Neural cell (in vitro differentiated cells): Measurements from ENCODE around the gene CEMIP2. TPM values are rescaled to one million over a fixed set of nuclear protein-coding genes. Genes with fewer than 3 reads are reported as not detected.

Source experiments
- H2AFZ ChIP-seq: fragments of 200-600, 300-800 bp; sonication (generic), shearing (Covaris generic); 2 replicates; pipeline ENCODE4 v1.6.0; 2014; ENCODE audit warnings: low read depth, mild to moderate bottlenecking, antibody characterized with exemption, low read length, moderate library complexity
- H3F3A ChIP-seq: fragments of 200-600 bp; shearing (Covaris generic); 2 replicates; pipeline ENCODE4 v1.6.1; 2016; ENCODE audit warnings: mild to moderate bottlenecking, moderate library complexity, mixed read lengths, antibody characterized with exemption, low read length; ENCODE audit not compliant: insufficient read depth, poor library complexity, severe bottlenecking
- H3K27ac ChIP-seq: fragments of 200-600, 300-800 bp; sonication (generic), shearing (Covaris generic); 2 replicates; pipeline ENCODE4 v1.5.1; 2014; ENCODE audit warnings: mild to moderate bottlenecking, low read length, moderate library complexity
- H3K27me3 ChIP-seq: fragments of 300-800, 200-600 bp; sonication (generic), shearing (Covaris generic); 2 replicates; pipeline ENCODE4 v1.6.0; 2014; ENCODE audit warnings: mild to moderate bottlenecking, low read depth, low read length, moderate library complexity; ENCODE audit not compliant: insufficient read depth
- H3K36me3 ChIP-seq: fragments of 300-800, 200-600 bp; sonication (generic), shearing (Covaris generic); 2 replicates; pipeline ENCODE4 v1.5.1; 2014; ENCODE audit warnings: mild to moderate bottlenecking, antibody characterized with exemption, low read length, moderate library complexity; ENCODE audit not compliant: insufficient read depth
- H3K4me2 ChIP-seq: fragments of 300-800, 200-600 bp; sonication (generic), shearing (Covaris generic); 2 replicates; pipeline ENCODE4 v1.6.0; 2014; ENCODE audit warnings: mild to moderate bottlenecking, low read length
- H3K4me3 ChIP-seq: fragments of 300-800, 200-600 bp; sonication (generic), shearing (Covaris generic); 2 replicates; pipeline ENCODE4 v1.5.1; 2014; ENCODE audit warnings: mild to moderate bottlenecking, low read length, moderate library complexity
- H3K79me2 ChIP-seq: fragments of 200-600 bp; shearing (Covaris generic); replicated peaks from 2 replicates; pipeline ENCODE4 v1.6.0; 2014; ENCODE audit warnings: mild to moderate bottlenecking, low read length, moderate library complexity; ENCODE audit not compliant: insufficient read depth
- H3K9ac ChIP-seq: fragments of 300-800, 200-600 bp; sonication (generic), shearing (Covaris generic); 2 replicates; pipeline ENCODE4 v1.6.1; 2016; ENCODE audit warnings: mild to moderate bottlenecking, low read length, mixed read lengths
- H3K9me2 ChIP-seq: fragments of 200-600 bp; shearing (Covaris generic); 2 replicates; pipeline ENCODE4 v1.6.1; 2016; ENCODE audit warnings: mild to moderate bottlenecking, low read length, mixed read lengths; ENCODE audit not compliant: insufficient read depth
- H3K9me3 ChIP-seq: fragments of 200-600, 300-800 bp; sonication (generic), shearing (Covaris generic); 2 replicates; pipeline ENCODE4 v1.6.1; 2016; ENCODE audit warnings: mild to moderate bottlenecking, mixed run types, low read length, moderate library complexity, mixed read lengths
- H4K20me1 ChIP-seq: fragments of 200-600 bp; shearing (Covaris generic); 2 replicates; pipeline ENCODE4 v1.6.1; 2016; ENCODE audit warnings: mild to moderate bottlenecking, mixed run types; ENCODE audit not compliant: insufficient read depth
- CTCF ChIP-seq: fragments of 450-650 bp; IDR thresholded peaks from 2 replicates; pipeline ENCODE4 v1.5.1; 2014; ENCODE audit warnings: antibody characterized with exemption, mild to moderate bottlenecking, moderate library complexity; ENCODE audit not compliant: poor library complexity, severe bottlenecking
- EP300 ChIP-seq: fragments of 450-650 bp; conservative IDR thresholded peaks from 2 replicates; pipeline ENCODE4 v1.6.1; 2014; ENCODE audit warnings: antibody characterized with exemption, mild to moderate bottlenecking, moderate library complexity; ENCODE audit not compliant: poor library complexity, severe bottlenecking
- EZH2 ChIP-seq: fragments of 200-600, 300-800 bp; shearing (Covaris generic), sonication (generic); IDR thresholded peaks from 2 replicates; pipeline ENCODE4 v1.6.1; 2014; ENCODE audit warnings: antibody characterized with exemption, low read length, borderline replicate concordance, mild to moderate bottlenecking; ENCODE audit not compliant: insufficient read depth, poor library complexity, severe bottlenecking
- MXI1 ChIP-seq: fragments of 450-650 bp; conservative IDR thresholded peaks from 2 replicates; pipeline ENCODE4 v1.6.1; 2014; ENCODE audit warnings: antibody characterized with exemption, mild to moderate bottlenecking; ENCODE audit not compliant: poor library complexity, severe bottlenecking
- POLR2AphosphoS5 ChIP-seq: IDR thresholded peaks from 2 replicates; pipeline ENCODE4 v1.6.1; 2012
- RAD21 ChIP-seq: fragments of 450-650 bp; conservative IDR thresholded peaks from 2 replicates; pipeline ENCODE4 v1.6.1; 2014; ENCODE audit warnings: antibody characterized with exemption, mild to moderate bottlenecking, moderate library complexity
- REST ChIP-seq: IDR thresholded peaks from 2 replicates; pipeline ENCODE4 v1.6.1; 2012; ENCODE audit warnings: borderline replicate concordance
- SMC3 ChIP-seq: fragments of 450-650 bp; conservative IDR thresholded peaks from 2 replicates; pipeline ENCODE4 v1.6.1; 2014; ENCODE audit warnings: antibody characterized with exemption, mild to moderate bottlenecking, moderate library complexity; ENCODE audit not compliant: poor library complexity
- TAF1 ChIP-seq: IDR thresholded peaks from 2 replicates; pipeline ENCODE4 v1.6.1; 2012; ENCODE audit warnings: low read depth
- polyA plus RNA-seq: library from polyadenylated mRNA; depleted of rRNA; stranded (reverse); fragments of >200 nt; gene quantifications from 2 replicates; pipeline ENCODE4 v1.2.3, GENCODE V29; 2014

Gene CEMIP2
- polyA plus RNA-seq, 1 donor from 2014 or later: 11.3 TPM

- H4K20me1 ChIP-seq: no peaks in the 10 kb centered on the region
- no peak overlapping the region for H3K9ac ChIP-seq
- H3K9me2 ChIP-seq: no peaks in the 10 kb centered on the region
- H2AFZ ChIP-seq: no peak overlapping the region
- TF ChIP-seq REST (no peak), RAD21 (no peak), EZH2 (no peak), POLR2AphosphoS5 (no peak)
- H3K36me3 ChIP-seq: no peaks in the 10 kb centered on the region
- no peaks in the 10 kb centered on the region for H3K9me3 ChIP-seq
- no peak overlapping the region for H3K4me3 ChIP-seq
- no peak overlapping the region for H3K4me2 ChIP-seq
- H3F3A ChIP-seq: no peaks in the 10 kb centered on the region
- H3K79me2 ChIP-seq: no peaks in the 10 kb centered on the region
- H3K27ac ChIP-seq: no peak overlapping the region
- H3K27me3 ChIP-seq: no peaks in the 10 kb centered on the region
Measured at GRCh38 chr9:71681708-71682272, 86.5 kb downstream of the CEMIP2 start.

- Histone ChIP-seq H3K27ac (no peak overlapping the region), H3K27me3 (no peaks in the 10 kb centered on the region), H3K36me3 (no peaks in the 10 kb centered on the region), H3K9ac (no peak overlapping the region), H3K4me3 (no peak overlapping the region), H4K20me1 (no peaks in the 10 kb centered on the region), H3K9me2 (no peaks in the 10 kb centered on the region), H3K79me2 (no peaks in the 10 kb centered on the region), H3F3A (no peaks in the 10 kb centered on the region), H3K9me3 (no peaks in the 10 kb centered on the region), H2AFZ (no peak overlapping the region), H3K4me2 (no peak overlapping the region)
- TF ChIP-seq EP300 (no peak), SMC3 (no peak), CTCF (no peak), EZH2 (no peak), REST (no peak), RAD21 (no peak), TAF1 (no peak), MXI1 (no peak), POLR2AphosphoS5 (no peak)
Measured at GRCh38 chr9:71681104-71681707, 87.1 kb downstream of the CEMIP2 start.
